ENCODE data around the gene DOCK4.

The DOCK4 gene

DNA sequence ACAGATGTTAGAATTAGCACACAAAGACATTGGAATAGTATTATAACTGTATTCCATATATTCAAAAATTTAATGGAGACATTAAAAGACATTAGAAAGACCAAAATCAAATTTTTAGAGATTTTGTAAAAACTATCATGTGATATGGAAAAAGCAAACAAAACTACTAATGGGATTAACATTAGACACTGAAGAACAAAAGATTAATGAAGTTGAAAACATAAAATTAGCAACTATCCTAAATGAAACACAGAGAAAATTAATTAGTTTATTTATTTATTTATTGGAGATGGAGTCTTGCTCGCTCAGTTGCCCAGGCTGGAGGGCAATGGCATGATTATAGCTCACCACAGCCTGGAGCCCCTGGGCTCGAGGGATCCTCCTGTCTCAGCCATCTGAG, 158.8 kb downstream of the DOCK4 start:
- DNase-seq: no peak

DNA sequence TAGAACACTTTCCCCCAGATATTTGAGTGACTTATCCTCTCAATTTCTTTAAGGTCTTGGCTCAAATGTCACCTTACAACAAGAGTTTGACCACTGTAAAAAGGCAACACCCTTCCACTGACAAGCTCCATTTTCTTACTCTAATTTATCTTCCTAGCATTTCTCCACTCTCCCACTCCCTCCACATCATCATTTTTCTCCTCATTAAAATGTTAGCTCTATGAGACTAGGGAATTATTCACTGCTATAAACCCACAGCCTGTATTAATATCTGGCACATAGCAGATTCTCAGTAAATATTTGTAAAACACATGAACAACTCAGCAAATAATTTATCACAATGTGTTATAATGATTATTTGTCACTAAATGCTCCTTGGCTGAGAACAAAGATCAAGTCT, 161.0 kb downstream of the DOCK4 start:
- DNase-seq: no peak

DNA sequence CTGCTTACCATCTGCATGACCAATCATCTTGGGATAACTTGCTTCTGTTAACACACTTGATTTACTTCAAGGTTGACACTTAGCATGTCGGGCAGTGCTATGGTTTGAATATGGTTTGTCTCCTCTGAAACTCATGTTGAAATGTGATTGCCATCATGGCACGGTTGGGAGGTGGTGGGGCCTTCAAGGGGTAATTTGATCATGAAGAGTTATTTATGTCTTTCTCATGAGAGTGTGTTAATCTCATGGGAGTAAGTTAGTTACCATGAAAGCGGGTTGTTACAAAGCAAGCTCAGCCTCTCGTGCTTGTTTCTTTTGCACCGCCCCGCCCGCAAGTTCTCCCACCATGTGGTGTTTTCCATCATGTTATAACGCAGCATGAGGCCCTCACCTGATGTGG, 163.6 kb downstream of the DOCK4 start:
- DNase-seq: no peak

DNA sequence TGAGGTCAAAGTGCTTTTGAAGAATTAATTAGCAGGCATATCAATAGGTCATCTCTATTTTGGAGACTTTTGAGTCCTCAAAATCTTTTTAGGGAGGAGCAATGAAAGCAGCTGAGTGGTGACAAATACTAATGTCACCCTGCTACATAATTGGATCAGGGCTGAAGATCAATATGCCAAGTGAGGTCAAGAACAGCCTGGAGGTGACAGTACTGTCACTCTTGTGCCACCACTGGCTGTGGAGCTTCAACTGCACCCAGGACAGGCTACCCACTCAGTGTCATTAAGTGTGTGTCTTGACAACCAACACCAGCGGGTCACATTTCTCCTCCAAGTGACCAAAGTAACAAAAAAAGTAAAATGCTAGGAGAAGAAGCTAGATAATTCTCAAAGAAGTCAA, 167.8 kb downstream of the DOCK4 start:
- no peak for DNase-seq

DNA sequence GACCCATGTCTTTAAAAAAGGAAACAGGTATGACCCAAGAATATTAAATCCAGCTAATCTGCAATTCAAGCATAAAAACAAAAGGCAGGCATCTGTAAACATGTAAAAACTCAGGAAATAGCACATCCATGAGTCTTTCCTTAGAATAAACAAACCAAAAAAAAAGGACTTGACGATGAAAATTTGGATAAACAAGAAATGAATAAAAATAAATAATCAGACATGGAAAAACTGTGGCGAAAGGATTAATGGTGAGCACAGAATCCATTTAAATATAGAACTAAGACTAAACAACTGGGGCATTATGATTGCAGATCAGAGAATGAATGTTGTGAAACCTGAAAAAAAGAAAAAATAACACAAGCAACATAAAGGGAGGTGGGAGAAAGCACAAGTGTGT, 170.1 kb downstream of the DOCK4 start:
- DNase-seq: no peak

DNA sequence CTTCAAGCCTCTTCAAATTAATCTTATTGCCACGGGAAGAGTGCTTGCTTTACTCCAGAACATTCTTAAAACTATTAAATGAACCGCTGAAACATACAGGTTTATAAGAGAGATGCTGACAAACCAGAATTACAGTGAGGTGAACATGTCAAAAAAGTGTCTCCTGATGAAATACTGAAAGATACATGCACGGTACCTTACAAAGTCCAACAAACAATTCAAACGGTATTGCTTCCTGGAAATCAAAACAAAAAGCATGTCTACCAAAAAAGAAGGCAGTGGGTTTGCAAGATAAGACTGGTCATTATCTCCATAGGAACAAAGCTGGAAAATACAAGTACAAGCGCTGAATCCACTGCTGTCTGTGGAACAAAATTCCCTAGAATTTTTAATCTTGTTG, 174.5 kb downstream of the DOCK4 start:
- DNase-seq: no peak

DNA sequence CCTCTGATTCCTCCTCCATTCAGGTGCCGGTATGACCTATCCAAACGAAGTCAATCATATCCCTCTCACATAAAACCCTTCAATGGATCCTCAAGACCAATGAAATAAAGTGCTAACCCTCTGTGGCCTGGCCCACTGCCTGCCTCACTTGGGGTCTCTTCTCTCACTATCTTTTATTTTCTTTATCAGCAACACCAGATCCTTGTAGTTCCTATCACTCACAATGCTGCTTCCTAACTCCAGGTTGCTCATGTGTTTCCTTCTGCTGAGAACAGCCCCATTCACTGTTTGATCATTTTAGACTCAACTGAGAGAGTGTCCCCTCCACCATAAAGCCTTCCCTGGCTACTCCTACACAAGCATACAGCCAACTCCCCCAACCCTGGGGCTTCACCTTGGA, 180.6 kb downstream of the DOCK4 start:
- no peak for DNase-seq

DNA sequence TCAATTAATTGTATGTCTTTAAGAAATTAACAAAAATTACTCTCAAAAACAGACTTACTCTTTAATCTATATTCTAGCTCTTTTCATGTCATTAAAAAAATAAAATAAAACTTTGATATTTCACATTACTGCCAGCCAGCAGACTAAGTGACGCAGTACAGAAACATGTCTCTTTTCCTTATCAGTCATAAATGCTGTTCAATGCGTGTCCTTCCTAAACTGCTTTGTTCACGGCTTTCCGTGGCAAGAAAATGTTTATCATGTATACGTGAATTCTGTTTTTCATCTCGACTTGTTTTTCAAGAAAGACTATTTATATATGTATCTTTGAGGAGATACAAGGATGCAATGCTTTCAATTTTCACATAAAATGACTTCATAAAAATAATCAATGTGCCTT, 182.4 kb downstream of the DOCK4 start:
- no peak for DNase-seq

DNA sequence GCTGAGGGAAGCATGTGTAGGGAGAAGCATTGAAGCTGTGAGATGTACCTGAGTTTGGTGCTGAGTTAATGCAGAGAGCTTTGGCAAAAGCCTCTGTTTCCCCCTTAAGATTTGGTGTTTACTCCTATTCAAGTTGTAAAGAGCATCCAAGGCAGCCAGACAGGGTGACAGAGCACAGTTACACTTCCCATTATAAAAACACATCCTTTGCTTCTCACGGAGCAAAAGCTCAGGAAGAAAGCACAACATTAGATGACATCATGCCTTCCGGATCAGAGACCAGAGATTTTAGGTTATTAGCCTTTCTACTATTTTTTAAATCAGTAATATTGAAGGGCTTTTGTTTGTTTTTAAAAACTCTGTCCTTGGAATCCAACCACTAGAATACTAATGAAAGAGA, 182.9 kb downstream of the DOCK4 start:
- no peak for DNase-seq

DNA sequence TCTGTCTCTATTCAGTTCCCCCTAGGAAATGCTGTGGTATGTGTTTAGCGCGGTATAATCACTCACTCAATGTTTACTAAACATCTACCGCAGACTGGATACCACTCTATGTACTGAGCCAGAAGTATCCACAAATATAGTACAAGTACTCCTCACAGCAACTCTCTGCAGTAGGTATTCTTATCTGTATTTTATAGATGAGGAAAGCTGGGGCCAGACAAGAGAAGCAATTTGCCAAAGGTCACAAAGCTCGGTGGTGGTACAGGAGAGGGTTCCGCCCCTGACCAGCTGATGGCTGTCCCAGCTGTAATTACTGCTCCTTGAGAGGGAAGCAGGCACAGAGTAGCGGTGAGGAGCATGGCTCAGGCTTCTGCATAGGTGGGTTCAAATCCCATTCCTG, 184.1 kb downstream of the DOCK4 start:
- no peak for DNase-seq

DNA sequence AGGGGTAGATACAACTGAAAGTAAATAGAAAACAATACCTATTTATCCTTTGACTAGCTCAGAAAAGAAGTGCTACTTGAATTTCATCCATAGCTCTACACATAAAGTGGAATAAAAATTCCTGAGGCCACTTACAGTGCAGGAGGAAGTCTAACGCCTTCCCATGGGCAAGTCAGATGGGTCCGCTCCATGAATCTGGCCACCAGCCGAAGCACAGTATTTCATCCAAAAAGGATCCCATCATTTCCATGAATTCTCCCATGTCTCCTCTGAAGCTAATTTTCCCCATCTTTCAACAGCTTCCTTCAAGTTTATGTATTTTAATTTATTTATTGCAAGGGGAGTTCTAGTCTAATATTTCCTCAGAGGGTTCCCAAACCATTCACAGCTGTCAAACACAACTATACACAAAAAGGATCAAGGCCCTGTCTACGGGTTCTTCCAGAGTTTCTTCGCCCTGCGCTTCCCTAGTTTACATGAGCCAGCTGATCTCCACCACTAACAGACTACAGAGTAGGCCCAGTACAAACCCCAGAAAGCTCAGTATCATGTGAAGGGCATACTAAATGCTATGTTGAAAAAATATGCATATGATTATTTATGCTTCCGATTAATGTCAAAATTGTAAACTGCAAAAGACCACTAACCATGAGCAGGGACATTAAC, 184.7 kb downstream of the DOCK4 start:
- DNase-seq: no peak

DNA sequence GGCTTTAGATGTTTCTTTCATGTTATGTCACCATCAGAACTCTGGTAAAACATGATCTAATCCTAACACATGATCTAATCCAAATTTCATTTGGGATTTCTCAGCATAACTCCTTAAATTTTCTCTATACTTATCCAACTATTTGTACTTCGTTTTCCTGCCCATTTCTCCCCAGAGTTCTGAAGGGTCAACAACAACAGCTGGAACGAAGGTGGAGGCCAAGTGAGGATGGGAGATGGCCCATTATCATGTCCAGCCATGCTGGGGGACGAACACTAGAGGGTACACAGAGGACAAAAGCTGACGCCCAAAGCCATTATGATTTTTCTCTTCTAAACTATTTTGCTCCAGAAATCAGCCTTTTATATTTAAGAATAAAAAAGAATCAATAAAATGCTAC, 185.4 kb downstream of the DOCK4 start:
- DNase-seq: no peak

DNA sequence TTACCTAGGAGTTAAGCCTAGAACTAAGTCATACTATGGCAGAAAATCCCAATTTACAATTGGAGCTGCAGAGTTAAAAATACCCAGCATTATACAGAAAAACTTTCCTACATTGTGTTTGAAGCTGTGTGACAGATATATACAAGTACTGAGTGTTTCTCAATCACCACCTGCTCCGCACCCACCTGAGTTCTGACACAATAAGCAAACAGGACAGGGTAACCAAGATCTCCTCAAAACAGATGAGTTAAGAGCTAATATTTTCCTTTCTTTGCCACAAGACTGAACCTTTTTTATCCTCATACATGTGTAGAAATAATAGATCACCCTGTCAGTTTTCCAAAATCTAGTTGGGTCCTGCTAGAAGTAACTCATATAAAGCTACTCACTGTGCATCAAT, 186.3 kb downstream of the DOCK4 start:
- no peak for DNase-seq

DNA sequence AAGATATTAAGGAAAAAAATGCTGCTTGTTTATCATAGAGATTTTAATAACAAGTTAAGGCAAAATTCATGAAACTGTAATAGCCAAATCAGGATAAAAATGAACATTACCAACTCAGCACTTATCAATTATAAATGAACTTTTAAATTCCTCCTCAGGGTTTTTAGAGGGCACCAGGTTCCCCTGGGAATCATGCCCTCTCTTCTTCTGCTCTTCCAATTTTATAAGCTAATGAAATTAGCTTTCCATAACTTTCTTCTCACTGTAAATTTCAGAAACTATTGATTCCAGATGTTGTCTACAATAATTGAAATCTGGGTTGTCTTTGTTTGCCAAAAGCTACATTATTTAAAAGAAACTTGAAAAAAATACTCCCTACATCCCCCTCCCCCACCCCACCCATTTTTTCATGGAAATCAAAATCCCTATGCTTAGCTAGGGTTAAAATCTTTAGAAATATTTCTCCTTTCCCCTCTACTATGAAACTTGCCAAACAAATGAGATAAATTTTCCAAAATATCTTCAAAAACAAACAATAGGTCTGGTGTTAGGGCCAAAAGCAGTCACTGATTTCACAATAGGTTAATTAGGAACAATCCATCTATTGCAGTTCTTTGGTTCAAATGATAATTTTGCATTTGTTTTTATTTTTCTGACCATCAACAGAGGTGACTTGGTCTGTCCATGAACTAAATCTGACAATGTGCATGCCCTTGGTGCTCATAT, 187.7 kb downstream of the DOCK4 start:
- no peak for DNase-seq

DNA sequence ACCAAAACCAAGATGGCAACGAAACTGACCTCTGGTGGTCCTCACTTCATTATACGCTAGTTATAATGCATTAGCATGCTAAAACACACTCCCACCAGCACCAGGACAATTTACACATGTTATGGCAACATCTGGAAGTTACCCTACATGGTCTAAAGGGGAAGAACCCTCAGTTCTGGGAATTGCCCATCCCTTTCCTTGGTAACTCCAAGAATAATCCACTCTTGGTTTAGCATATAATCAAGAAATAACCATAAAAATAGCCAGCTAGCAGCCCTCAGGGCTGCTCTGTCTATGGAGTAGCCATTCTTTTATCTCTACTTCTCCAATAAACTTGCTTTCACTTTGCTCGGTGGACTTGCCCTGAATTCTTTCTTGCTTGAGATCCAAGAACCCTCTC, 191.1 kb downstream of the DOCK4 start:
- no peak for DNase-seq

DNA sequence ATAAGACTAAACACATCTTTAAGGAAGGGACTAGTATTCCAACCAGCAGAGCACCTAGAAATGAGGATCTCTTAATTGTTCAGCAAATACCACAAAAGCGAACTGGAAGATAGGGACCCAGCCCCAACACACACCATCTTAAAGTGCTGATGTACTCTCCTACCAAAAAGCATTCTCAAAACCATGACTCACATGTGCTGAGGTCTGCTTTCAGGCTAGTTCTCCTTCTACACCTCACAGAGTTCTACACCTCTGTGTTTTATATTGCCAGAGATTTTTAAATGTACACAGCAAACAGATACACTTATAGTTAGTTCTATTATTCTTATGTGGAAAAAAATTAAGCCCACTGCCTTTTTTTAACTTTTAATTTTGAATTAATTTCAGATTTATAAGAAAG, 191.9 kb downstream of the DOCK4 start:
- no peak for DNase-seq

DNA sequence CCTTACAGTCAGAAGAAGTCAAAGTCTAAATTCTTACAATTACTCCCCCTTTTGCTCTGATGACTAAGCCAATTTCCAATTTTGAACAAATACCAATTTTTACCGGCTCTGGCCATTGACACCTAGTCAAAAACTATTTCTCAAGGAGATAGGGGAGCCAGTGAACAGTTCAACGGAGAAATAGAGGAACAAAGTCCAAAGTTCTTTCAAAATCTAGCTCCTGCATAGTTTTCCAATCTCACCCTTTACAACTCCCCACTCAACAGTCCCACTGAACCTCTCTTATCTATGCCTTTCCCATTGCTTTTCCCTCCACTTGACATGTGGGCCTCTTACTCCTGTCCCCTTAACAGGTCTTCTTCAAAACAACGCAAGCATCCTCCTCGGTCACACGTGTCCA, 192.9 kb downstream of the DOCK4 start:
- DNase-seq: no peak

DNA sequence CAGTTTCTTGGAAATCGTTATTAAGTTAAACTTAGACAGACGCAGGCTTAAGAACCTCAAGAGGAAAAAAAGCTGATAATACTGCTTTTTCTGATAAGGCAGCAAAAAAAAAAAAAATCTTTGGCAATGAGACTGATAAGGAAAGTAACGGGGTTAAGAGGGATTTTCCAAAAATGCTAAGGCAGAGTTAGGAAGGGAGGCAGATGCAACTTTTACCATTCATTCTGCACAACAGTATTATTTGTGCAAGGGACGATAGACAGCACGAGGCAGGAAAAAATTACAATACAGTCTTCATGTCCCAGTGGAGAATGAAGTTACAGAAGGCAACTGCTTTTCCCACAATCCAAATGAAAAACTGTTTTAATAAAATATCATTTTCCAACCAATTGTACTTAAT, 194.0 kb downstream of the DOCK4 start:
- no peak for DNase-seq

DNA sequence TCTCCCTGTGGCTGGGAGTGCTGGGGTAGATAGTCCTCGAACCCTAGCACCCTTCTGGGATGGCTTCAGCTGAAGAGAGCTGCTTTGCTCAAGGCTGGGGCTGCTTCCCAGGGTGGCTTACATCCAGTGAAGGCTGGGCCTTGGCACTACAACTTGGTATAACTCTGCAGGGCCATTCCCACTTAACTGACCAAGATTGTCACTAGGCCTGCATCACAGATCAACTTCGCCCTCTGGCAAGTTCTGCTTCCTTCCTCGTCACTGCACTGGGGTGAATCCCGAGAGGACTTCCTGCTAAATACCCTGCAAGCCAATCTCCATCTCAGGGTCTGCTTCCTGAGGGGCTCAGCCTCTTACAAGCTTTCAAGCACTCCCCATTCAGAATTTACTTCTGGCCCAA, 195.2 kb downstream of the DOCK4 start:
- DNase-seq: no peak

DNA sequence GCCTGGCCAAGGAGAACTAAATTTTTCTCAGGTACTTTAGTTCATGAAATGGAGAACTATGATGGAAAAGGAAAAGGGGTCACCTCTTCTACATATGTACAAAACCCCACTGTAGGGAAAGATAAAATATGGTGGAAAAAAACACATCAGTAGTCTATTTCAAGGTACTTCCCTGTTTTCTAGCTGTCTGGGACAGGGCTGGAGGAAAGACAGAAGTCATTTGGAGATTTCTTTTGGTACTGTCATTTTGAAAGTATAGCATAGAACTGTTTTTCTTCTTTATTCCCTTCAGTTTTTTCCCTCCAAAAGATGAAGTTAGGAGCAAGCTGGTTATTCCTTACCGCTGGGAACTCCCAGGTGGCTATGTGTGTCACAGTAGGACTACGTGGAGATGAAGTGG, 196.1 kb downstream of the DOCK4 start:
- no peak for DNase-seq

DNA sequence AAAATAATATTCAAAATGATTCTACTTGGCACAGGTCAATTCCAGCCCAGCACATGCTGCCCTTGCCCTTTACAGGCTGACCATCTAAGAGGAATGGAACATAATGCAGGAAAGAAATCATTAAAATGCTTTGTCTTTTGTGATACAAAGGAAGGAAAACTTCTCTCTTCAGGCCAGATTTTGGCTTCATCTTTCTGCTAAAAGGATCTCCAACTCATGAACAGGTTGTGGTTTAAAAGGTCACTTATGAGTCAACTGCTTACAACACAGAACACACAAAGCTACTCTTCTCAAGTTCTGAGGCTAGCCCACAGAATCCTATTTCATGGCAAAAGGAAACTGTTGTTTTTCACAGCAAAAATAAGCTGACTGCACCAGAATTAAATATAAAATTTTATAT, 197.1 kb downstream of the DOCK4 start:
- DNase-seq: peak in 1 of 5 experiments; percentile 11

DNA sequence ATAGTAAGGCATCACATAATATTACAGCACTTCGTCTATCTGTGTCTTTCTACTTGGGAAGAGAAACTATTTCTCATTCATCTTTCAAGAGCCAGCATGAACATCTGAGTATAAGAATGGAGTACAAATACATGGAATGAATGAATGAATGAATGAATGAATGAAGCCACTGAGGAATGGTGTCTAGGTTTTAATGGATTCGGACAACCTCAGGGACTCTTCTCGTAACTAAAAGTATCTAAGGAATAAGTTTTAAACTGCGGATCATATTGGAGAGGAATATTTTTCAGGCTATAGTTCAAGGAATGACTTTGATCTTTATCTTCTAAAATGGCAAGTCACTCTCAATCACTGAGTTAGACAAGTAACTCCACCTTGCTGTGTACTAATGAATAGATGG, 199.0 kb downstream of the DOCK4 start:
- DNase-seq: no peak

DNA sequence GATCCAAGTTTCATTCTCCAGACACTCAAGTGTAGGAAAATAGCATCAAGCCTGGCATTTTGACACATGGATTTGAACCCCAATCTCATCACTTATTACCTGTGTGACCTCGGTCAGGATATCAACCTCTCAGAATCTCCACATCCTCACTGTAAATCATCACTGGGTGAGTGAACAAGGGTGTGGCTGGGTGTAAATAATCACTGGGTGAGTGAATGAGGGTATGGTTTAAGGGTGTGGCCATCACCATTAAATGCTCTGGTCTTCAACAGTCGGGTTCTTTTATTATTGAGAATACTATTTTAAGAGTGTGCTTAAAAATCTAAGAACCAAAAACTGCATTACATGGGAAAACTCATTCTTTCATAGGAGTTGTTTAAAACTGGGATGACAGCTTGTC, 200.1 kb downstream of the DOCK4 start:
- no peak for DNase-seq

DNA sequence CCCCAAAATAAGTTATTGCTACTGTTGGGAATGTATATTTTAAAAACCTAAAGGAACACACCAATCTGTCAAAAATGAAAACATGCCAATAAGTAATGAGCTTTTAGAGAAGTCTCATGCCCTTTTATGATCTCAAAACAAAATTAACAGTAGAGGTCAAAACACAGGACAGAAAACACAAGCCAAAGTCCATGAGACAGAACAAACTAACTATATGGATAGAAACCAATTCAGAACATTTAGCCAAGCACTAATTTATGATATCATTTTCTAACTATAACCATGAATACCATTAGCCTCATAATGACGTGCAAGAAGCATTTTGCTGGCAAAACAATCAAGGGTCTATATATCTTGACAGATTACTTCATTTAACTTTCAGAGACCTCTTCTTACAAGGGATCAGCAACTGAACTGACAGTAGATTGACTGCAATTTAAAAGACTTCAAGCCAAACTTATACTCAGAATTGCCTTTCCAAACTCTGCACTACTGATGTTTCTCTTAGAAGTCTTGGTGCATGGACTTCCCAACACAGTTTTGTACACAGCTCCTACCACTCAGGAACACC, 200.9 kb downstream of the DOCK4 start:
- no peak for DNase-seq
